Fibroblast of lung (primary cell): Measurements from ENCODE around the gene HNF4A. TPM values are rescaled to one million over a fixed set of nuclear protein-coding genes. Genes with fewer than 3 reads are reported as not detected.

Experiments used
- DNase-seq, 2 donors: peaks; one replicate each; pipeline versions ENCODE4 v3.0.0 to v3.0.0-alpha.2; 2010; ENCODE audit warnings: low read depth in 2 of 2
- H2AFZ ChIP-seq: 2 replicates; pipeline ENCODE4 v1.5.1; 2012; ENCODE audit warnings: low read length, control low read depth, inconsistent platforms
- H3K27ac ChIP-seq: 2 replicates; pipeline ENCODE4 v1.5.1; 2011; ENCODE audit warnings: low read length, control low read depth; ENCODE audit not compliant: insufficient read depth
- H3K27me3 ChIP-seq: 2 replicates; pipeline ENCODE4 v1.5.1; 2011; ENCODE audit warnings: mild to moderate bottlenecking, low read length; ENCODE audit not compliant: control insufficient read depth, insufficient read depth
- H3K36me3 ChIP-seq: 2 replicates; pipeline ENCODE4 v1.5.1; 2011; ENCODE audit warnings: low read length; ENCODE audit not compliant: control insufficient read depth, insufficient read depth
- H3K4me1 ChIP-seq: 2 replicates; pipeline ENCODE4 v1.5.1; 2011; ENCODE audit warnings: low read length; ENCODE audit not compliant: control insufficient read depth, insufficient read depth; ENCODE audit errors: extremely low read depth
- H3K4me2 ChIP-seq: 2 replicates; pipeline ENCODE4 v1.5.1; 2011; ENCODE audit warnings: low read length, control low read depth; ENCODE audit not compliant: insufficient read depth; ENCODE audit errors: extremely low read depth
- H3K4me3 ChIP-seq, 4 experiments: fragments of 200-600 bp in 1 of 4; sonication (generic) in 1 of 4; replicated peaks in 1 of 4; 2 replicates each; pipeline ENCODE4 v1.5.1; 2011 to 2016; ENCODE audit warnings: low read length in 4 of 4, low read depth in 3 of 4, mild to moderate bottlenecking in 3 of 4, control low read depth in 2 of 4, inconsistent platforms in 1 of 4, mixed read lengths in 1 of 4; ENCODE audit not compliant: insufficient read depth in 1 of 4; ENCODE audit errors: control extremely low read depth in 1 of 4
- H3K79me2 ChIP-seq: 2 replicates; pipeline ENCODE4 v1.5.1; 2012; ENCODE audit warnings: mild to moderate bottlenecking, low read length, inconsistent platforms; ENCODE audit not compliant: control insufficient read depth, insufficient read depth
- H3K9ac ChIP-seq: 2 replicates; pipeline ENCODE4 v1.5.1; 2011; ENCODE audit warnings: mild to moderate bottlenecking, low read length, control low read depth; ENCODE audit not compliant: insufficient read depth
- H3K9me3 ChIP-seq: 2 replicates; pipeline ENCODE4 v1.5.1; 2012; ENCODE audit warnings: low read depth, low read length; ENCODE audit not compliant: control insufficient read depth, insufficient read depth
- H4K20me1 ChIP-seq: 2 replicates; pipeline ENCODE4 v1.5.1; 2011; ENCODE audit warnings: low read length; ENCODE audit not compliant: control insufficient read depth, insufficient read depth; ENCODE audit errors: extremely low read depth
- EZH2 ChIP-seq: IDR thresholded peaks from 2 replicates; pipeline ENCODE4 v1.5.1; 2012; ENCODE audit warnings: low read length, control low read depth, mild to moderate bottlenecking; ENCODE audit errors: missing control alignments
- polyA plus RNA-seq, 2 donors: library from polyadenylated mRNA; depleted of rRNA in 1 of 2; stranded (reverse) in 1 of 2; unstranded in 1 of 2; fragments of >200 nt; gene quantifications; 2 replicates each; pipeline ENCODE4 v1.2.1, GENCODE V29; 2011 to 2012; ENCODE audit warnings: missing spikeins in 1 of 2
- total RNA-seq: library from RNA; depleted of rRNA; stranded (reverse); fragments of >200 nt; gene quantifications from 2 replicates; pipeline ENCODE4 v1.2.1, GENCODE V29; 2014
- TF ChIP-seq, protein P1 (sequence below), 2 donors: IDR thresholded peaks in 1 of 2; conservative IDR thresholded peaks in 1 of 2; 1 replicate in 1 of 2; 2 replicates in 1 of 2; pipeline ENCODE4 v1.5.1; 2011 to 2012; ENCODE audit warnings: low read length in 2 of 2, control low read depth in 1 of 2, inconsistent platforms in 1 of 2, low read depth in 1 of 2, mild to moderate bottlenecking in 1 of 2

Gene HNF4A
- total and polyA plus RNA-seq, 2 donors (not counting 1 experiment from before 2014, with no cell fraction given): not detected

- Histone ChIP-seq H2AFZ (no peak overlapping the region), H3K27me3 (no peaks in the 10 kb centered on the region), H3K9me3 (no peaks in the 10 kb centered on the region), H3K27ac (no peak overlapping the region), H3K79me2 (no peaks in the 10 kb centered on the region), H3K36me3 (no peaks in the 10 kb centered on the region), H4K20me1 (no peaks in the 10 kb centered on the region), H3K4me2 (no peak overlapping the region), H3K9ac (no peak overlapping the region), H3K4me3 (no peak overlapping the region), H3K4me1 (no peaks in the 10 kb centered on the region)
- DNase-seq: no peak
- TF ChIP-seq EZH2: no peak
- TF ChIP-seq, protein P1, sequence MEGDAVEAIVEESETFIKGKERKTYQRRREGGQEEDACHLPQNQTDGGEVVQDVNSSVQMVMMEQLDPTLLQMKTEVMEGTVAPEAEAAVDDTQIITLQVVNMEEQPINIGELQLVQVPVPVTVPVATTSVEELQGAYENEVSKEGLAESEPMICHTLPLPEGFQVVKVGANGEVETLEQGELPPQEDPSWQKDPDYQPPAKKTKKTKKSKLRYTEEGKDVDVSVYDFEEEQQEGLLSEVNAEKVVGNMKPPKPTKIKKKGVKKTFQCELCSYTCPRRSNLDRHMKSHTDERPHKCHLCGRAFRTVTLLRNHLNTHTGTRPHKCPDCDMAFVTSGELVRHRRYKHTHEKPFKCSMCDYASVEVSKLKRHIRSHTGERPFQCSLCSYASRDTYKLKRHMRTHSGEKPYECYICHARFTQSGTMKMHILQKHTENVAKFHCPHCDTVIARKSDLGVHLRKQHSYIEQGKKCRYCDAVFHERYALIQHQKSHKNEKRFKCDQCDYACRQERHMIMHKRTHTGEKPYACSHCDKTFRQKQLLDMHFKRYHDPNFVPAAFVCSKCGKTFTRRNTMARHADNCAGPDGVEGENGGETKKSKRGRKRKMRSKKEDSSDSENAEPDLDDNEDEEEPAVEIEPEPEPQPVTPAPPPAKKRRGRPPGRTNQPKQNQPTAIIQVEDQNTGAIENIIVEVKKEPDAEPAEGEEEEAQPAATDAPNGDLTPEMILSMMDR (conservative IDR thresholded peaks at IDR 0.05 in 1 of 2, IDR thresholded peaks at IDR 0.05 in 1 of 2; ENCODE audit: low read depth in 1 of 2, low read length in 2 of 2): no peak
These were observed 71.6 kb downstream of the HNF4A start for GRCh38 chr20:44426879-44427790.

DNA sequence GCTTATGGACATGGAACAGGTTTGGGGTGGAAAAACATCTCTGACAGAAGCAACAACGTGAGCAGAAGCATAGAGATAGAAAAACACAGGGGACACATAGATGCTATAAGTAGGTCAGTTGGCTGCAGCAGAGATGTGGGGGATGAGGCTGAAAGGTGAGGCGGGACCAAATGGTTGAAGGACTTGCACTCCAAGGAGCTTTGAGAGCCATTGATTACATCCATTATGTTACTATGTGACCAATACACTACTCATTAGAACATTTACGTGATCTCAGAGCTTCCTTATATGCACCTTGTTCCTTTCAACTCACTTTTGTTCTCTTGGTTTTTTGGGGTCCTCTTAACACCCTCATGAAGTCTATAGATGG lies 72.3 kb downstream of the HNF4A start:
- Histone ChIP-seq H3K27ac (no peak overlapping the region), H3K27me3 (no peaks in the 10 kb centered on the region), H2AFZ (no peak overlapping the region), H3K9me3 (no peaks in the 10 kb centered on the region), H3K36me3 (no peaks in the 10 kb centered on the region), H4K20me1 (no peaks in the 10 kb centered on the region), H3K9ac (no peak overlapping the region), H3K79me2 (no peaks in the 10 kb centered on the region), H3K4me1 (no peaks in the 10 kb centered on the region), H3K4me2 (no peak overlapping the region), H3K4me3 (no peak overlapping the region)
- TF ChIP-seq, protein P1 (conservative IDR thresholded peaks at IDR 0.05 in 1 of 2, IDR thresholded peaks at IDR 0.05 in 1 of 2; ENCODE audit: low read depth in 1 of 2, low read length in 2 of 2): no peak
- TF ChIP-seq EZH2: no peak
- DNase-seq: no peak

- Histone ChIP-seq H3K9me3 (no peaks in the 10 kb centered on the region), H3K4me1 (no peaks in the 10 kb centered on the region), H3K36me3 (no peaks in the 10 kb centered on the region), H3K27me3 (no peaks in the 10 kb centered on the region), H3K4me3 (no peak overlapping the region), H3K4me2 (no peak overlapping the region), H3K9ac (no peak overlapping the region), H4K20me1 (no peaks in the 10 kb centered on the region), H2AFZ (no peak overlapping the region), H3K79me2 (no peaks in the 10 kb centered on the region), H3K27ac (no peak overlapping the region)
- DNase-seq: no peak
- TF ChIP-seq EZH2: no peak
- TF ChIP-seq, protein P1 (conservative IDR thresholded peaks at IDR 0.05 in 1 of 2, IDR thresholded peaks at IDR 0.05 in 1 of 2; ENCODE audit: low read depth in 1 of 2, low read length in 2 of 2): no peak
These were observed 72.9 kb downstream of the HNF4A start for GRCh38 chr20:44428174-44429016.
